HK-2 (cell line): Measurements from ENCODE around the gene ZIC3.

Experiments used
- DNase-seq: peaks from one replicate; pipeline ENCODE4 v3.0.0-alpha.2; 2018; ENCODE audit not compliant: unreplicated experiment

Gene ZIC3

GRCh38 chrX:137574102-137574783 is 8.3 kb downstream of the ZIC3 start:
- no peak for DNase-seq

DNA sequence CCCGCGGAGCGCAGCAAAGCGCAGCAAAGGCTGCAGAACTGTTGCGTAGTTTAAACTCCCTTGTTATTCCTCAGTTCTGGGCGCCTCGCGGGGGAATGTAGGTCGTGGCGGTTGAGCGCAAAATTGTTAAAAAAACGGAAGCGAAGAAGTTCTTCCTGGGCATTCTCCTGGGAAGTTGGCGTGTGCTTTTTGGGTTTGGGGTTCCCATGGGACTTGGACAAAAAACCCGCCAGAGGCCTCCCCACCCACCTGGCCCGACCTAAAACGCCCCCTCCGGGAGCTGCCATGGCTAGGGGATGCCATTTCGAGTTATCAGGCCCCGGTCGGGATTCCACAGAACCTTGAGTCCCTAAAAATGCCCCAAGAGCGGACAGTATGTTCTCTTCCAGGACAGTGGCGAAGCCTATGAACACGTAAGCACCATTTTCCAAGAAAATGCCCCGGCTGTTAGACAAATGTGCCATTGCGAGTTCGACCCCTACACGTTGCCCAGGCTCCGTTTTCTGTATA is 8.9 kb downstream of the ZIC3 start:
- DNase-seq = no peak

DNA sequence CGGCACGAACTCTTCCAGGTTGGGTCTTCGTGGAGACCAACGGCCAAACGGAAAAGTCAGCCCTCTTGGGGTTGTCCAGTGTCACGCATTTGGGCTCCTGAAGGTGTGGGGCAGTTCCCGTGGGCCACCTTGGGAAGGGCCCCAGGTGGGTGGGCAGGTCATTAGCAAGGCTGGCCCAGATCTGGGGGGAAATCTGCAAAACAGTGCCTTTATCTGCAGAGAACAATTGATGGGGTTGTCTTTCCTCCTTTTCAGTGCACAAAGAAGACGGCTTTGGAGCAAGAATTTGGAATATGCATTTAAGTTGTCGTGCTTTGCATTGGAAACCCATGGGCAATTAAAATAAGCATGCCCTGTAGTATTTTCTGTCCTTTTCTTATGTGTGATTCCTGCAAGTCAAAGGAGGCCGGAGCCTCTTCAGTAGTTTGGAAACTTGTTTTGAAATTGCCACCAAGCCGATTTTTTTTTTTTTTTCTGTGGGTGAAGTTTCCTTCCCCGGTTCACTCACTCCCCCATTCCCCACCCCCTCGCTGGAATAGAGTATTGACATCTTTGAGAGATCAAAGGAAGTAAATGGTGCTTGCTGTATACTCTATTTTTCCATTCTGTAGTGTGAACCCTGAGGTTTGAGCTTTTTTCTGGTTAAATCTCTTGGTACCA is 9.8 kb downstream of the ZIC3 start:
- DNase-seq = no peak

- no peak for DNase-seq
These were observed 21.2 kb downstream of the ZIC3 start for GRCh38 chrX:137587151-137587550.

DNA sequence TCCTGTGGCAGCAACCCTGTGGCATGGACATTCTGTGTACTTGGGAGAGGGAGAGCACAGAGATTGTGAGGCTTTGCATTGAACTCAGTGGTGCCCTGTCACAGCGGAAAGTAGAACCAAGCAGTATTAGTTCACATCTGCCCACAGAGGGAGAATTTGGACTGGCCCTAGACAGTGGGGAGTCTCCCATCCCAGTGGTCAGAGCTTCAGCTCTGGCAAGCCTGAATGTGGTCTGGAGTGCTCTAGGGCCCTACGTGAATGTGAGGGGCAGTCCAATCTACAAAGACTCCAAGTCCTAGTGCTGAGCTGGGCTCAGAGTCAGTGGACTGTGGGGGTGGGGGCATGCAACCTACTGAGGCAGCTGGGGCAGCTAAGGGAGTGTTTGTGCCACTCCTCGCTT is 34.8 kb downstream of the ZIC3 start:
- DNase-seq = no peak
